GM19395 (cell line): ENCODE results near the gene ANKRD44.
"Not testable (repeated sequence)": the region's sequence is repeated elsewhere in the genome, so short reads cannot be mapped to it uniquely, and the experiment has no call there.

Experiments
- ATAC-seq: cut with Tn5 transposase; IDR thresholded peaks from one replicate; pipeline ENCODE4 v1.9.1; 2021; ENCODE audit warnings: mild to moderate bottlenecking, moderate library complexity; ENCODE audit not compliant: unreplicated experiment

The ANKRD44 gene

DNA sequence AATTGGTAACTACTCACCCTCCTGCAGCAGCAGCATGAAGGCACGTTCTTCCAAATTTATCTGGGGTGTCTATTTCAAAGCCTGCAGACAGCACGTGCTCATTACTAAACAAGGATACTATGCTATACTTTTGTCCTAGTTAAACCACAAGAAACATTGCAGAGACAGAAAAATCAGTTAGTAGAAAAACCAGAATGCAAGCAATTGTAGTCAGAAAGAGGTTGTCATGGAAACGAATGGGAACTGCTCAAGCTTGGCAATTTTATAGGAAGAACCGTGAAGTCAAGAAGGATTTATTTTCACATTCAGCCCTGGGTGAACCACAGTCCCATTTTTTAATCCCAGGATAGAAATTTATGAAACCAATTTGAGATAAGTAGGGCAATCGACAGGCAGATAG is 221.9 kb downstream of the ANKRD44 start:
- no peak for ATAC-seq

DNA sequence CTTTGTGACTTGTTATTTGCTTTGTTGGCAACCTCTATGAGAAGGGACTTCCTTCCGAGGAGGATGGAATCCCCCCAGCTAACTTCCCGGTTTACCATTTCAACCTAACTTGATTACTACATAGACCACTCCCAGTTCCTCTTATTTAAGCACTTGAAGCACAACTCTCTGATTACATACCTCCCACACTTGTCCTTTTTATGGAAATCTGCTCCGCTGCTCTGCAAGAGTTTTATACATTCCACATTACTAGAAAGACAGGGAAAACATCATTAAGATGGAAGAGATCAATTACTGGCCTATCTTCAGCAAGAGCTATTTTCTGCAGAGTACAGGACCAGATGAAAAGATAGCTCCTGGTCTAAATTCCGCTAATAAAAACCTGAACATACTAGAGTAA is 224.1 kb downstream of the ANKRD44 start:
- no peak for ATAC-seq

DNA sequence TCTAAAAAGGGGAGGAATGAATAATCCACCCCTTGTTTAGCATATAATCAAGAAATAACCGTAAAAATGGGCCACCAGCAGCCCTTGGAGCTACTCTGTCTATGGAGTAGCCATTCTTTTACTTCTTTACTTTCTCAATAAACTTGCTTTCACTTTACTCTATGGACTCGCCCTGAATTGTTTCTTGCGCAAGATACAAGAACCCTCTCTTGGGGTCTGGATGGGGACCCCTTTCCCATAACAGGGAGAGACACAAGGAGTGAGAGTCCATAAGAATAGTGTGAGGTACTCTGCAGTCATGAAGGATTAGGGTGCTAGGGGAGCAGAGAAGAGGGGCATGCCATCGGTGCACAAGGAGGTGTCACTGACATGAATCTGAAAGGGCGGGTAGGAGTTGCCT is 224.9 kb downstream of the ANKRD44 start:
- ATAC-seq = no peak

DNA sequence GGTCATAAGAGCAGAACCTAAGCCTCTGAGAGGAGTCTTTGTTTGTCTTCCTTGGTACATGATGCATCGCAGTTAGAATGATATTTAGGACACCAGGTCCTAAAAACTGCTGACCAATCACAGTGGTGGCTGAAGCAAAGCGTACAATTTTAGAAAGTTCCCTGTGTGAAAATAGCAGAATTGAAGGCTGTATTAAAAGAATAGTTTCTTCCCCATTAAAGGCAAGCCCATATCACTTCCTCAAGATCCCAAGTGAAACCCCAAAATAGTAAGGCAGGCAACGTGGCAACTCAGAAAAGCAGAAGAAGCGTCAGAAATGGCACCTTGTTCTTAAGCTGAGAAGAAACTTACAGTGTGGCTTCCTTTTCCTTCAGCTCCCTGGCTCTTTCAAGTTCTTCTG is 229.3 kb downstream of the ANKRD44 start:
- no peak for ATAC-seq

DNA sequence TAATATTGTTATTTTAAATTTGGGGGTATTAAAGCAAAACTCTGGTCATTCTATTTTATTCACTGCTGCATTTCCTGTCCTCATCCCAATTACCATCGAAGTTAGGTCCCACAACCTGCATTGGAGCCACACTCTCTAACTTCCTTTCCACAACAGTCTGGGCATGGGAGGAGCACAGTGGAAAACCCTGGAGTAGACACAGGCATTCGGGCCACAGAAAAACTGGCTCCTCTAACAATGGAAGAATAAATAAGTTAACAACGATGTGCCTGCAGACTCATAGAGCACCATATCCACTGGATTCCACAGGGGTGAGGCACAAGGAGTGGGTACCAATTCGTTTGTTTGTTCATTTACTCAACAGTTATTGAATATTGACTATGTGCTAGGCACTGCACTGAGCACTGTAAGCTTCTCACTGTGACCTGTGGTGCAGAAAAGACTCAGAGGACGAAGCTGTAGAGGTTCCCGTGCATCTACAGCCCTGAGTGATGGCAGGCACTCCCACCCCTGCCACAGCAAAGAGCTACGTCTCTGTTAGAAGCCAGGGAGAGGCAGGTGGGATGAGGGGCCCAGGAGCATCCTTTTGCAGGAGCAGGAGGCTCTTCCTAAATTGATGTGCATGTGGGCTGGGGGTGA is 229.9 kb downstream of the ANKRD44 start:
- ATAC-seq = no peak

DNA sequence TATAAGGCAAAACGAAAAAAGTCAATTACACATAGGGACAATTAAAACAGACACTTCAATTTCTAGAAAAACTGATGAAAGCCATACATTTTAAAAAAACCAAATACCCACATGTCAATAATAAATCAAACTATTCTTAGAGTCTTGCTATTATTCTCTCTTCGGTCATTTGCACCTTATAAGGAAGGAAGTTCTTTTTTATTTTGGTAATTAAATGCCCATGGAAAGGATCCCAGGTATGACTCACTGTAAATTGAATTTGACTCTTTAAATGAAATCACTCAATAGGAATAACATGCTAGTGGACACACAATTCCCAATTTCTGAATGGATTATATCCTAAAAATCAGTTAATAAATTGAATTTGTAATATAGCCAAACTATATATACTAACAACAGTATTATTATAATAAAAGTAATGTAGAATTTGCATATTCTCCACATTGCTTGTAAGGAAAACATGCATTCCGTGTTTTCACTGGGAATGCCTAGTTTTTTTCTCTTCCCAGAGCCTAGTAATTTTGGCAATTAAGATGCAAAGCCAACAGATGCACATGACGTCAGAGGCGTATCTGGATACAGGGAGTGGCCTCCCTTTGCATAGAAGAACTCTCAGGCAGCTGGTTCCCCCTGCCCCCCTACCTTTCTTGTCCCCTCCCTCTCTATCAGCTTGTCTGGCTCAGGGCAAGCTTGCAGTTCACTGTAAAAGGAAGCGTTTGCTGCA is 230.6 kb downstream of the ANKRD44 start:
- no peak for ATAC-seq

DNA sequence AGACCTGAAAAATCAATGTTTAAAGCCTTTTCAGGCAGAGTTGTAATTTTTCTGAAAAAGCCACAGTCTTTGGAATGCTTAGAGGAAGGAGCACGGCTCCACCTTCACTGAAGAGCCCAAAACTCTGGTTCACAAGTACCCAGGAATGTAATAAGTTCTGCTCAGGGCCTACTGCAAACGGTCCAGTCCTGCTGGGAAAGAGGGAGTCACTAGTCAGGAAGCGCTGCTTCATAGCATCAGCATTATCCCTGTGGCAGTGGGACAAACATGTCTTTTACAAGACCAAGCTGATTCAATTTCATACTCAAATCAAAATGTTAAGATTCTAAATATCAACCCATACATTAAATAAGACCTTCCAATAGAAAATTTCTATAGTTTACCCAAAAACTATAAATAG is 231.2 kb downstream of the ANKRD44 start:
- no peak for ATAC-seq

DNA sequence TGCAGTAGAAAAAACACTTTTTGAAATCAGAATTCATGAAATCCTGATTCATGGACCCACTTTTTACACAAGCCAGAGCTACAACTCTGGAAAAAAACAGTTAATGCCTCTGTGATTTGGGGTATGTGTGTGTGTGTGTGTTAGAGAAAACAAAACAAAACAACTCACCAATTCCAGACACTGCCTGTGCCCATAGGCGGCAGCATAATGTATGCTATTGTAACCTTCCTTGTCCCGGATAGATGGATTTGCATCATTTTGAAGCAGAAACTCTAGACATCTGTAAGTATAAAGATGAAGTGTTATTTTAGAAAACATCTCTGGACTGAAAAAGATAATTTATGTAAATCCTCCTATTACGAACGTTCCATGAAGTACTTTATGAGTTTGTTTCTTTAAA is 232.0 kb downstream of the ANKRD44 start:
- no peak for ATAC-seq

DNA sequence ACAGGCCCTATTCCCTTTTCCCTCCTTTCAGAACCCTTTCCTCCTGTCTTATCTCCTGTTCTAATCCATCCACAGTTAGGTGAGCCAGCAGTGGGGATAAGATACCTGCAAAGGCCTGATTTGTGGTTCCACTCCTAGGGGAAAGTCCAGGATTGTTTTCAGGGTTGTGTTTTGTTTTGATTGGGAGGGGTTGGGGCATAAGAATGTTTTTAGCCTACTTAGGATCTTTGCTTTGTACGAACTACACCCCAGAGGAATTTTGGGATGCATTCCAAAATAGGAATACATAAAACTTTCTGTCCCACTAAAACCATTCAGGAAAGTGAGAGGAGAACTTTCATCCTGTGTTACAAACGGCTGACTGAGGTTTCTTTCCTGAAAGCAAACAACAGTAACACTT is 233.2 kb downstream of the ANKRD44 start:
- no peak for ATAC-seq

DNA sequence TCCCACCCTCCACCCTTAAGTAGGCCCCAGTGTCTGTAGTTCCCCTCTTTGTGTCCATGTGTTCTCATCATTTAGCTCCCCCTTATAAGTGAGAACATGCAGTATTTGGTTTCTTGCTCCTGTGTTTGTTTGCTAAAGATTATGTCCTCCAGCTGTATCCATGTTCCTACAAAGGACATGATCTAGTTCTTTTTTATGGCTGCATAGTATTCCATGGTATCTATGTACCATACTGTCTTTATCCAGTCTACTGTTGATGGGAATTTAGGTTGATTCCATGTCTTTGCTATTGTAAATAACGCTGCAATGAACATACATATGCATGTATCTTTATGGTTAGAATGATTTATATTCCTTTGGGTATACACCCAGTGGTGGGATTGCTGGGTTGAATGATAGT is 233.9 kb downstream of the ANKRD44 start:
- no peak for ATAC-seq

DNA sequence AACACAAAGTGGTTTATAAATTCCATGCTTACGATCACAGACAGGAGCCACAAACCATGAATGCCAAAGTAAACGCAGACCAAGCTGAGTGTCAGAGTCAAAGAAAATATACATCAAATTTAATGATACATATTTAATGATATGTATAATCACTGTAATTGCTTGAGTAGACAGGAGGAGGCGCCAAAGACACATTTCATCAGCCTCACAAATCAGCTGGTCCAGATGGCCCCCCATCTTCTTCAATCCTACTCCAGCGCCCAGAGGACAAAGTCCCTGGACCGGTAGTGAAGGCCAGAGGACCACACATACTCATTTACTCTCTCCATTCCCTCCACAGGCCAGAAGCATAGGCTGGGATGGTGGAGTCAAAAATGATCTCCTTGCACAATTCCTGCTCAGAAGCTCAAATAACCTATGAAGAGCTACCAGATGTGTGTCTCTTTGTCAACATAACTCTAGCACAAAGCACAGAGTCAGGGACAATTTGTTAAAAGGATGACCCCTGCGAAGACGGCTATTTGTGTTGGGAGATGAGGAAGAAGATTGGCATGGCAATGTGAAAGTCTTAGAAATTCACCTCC is 234.7 kb downstream of the ANKRD44 start:
- no peak for ATAC-seq

DNA sequence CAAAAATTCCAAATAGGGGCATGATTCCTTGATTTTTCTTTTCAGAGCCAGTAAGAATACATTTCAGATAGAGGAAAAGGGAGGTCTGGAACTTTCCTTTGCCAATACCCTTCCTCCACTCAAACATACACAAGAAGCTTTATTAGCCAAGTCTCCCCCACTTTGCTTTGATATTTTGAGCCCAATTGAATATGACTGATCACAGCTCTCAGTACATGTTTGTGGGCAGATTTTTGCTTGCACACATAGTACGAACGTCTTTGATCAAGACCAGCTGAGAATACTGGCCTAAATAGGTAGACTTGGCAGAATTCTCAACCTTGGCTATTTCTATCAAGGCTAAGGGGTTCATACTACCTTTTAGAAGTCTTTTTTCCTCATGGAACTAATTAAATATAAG is 235.3 kb downstream of the ANKRD44 start:
- ATAC-seq = no peak

DNA sequence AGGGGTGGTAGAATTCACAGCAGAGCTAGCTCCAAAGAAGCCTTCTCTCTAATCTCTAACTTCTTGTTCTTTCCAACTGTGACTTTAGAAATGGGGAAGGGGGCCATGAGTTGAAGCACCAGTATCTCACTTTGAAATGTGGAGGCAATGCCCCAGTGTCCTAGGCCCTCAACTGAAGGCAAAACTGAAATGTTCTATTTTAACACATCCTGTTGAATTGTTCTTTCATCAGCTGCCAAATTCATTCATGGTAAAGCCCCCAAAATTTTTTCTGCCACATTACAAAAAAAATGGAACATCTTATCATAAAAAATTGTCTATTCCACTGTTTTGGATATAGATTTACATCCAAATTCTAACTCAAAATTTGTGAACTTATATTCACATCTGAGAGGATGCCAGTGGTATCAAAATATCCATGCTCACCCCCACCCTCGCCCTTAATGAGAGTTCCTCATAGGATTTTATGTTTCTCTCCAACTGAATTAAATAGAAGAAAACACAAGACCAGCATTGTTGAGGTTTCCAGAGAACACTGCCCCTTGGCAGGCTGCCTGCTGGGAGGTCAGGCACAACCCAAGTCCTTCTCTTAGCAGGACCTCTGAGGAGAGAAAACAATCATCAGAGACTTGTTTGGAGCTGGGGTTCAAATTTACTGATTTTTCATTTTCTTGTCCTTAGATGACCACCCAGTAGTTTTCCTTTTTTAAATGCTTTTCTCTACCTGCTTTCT is 236.7 kb downstream of the ANKRD44 start:
- ATAC-seq = no peak

DNA sequence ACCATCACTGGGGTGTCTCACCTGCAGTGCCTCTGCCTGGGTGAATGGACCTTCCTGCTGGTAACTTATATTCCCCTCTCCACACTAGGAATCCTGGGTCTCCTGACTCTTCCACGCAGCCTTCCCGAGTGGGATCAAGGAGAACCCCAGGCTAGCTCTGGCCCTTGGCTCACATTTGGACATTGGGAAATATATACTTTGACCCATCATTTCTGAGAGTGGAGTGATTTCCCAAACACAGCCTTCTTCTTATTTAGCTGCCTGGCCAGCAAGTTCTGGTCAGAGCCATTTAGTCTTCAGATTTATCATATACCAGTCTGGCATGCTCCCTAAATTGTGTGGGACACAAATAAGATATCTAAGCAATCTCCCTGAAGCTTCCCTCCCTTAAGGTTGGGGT is 237.3 kb downstream of the ANKRD44 start:
- no peak for ATAC-seq

DNA sequence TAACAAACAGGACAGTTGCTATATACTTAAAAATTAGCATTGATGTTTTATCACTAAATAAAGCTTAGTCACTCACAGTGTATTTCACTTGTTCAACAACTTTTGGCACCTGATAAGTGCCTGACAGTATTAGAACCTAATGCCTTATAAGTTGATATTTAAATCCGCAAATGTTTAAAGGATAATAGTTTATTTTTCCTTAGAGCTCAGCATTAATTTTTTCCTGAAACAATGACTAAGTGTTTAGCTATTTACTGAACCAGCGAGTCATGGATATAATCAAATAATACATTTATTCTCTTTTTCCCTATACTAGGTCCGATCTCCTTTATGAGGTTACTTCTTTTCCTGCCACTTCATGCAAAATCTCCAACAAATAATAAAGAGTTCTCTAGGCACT is 238.0 kb downstream of the ANKRD44 start:
- ATAC-seq = no peak

DNA sequence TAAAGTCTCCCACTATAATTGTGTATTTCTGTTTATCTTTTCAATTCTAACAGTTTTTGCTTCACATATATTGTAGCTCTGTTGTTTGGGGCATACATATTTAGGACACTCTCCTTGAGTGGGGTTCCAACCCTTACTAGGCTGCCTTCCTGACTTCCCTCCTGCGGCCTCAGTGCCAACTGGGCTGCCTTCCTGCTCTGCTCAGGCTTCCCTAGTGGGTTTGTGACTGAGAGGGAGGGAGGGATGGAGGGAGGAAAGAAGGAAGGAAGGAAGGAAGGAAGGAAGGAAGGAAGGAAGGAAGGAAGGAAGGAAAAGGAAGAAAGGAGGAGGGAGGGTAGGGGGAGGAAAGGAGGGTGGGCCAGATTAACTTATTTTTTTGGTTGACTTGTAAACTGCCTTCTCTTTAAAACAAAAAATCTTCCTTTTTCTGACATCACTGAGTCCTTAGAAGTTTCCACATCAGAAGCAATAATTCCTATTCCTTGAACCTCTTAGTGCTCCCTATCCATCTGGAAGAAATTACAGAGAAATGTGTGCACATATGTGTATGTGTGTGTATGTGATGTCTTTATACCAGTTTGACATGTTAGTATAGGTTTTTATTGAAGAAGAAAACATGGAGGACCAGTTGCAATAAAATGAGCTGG is 238.7 kb downstream of the ANKRD44 start:
- no peak for ATAC-seq

DNA sequence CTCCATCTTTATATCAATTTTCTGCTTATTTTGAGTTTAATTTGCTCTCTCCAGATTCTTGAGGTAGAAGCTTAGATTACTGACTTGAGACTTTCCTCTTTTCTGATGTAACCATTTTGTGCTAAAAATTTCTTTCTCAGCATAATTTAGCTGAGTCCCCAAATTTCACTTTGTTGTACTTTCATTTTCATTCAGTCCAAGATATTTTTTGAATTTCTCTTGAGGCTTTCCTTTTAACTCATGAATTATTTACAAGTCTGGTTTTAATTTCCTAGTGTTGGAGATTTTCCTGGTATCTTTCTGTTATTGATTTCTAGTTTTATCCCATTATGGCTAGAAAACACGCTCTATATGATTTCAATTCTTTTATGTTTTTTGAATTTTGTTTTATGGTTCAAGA is 239.4 kb downstream of the ANKRD44 start:
- no peak for ATAC-seq

DNA sequence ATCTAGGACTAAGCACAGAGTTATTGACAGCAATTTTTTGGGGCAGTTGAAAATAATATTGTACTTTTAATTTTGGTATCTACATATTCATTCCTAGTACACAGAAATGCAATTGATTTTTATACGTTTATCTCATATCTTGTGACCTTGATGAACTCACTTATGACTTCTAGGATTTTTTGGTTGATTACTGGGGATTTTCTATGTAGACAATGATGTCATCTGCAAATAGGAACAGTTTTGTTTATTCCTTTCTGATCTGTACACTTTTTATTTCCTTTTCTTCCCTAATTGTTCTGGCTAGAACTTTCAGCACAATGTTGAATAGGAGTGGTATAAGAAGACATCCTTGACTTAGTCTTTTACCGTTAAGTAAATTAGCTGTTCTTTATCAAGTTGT is 240.6 kb downstream of the ANKRD44 start:
- ATAC-seq = no peak

DNA sequence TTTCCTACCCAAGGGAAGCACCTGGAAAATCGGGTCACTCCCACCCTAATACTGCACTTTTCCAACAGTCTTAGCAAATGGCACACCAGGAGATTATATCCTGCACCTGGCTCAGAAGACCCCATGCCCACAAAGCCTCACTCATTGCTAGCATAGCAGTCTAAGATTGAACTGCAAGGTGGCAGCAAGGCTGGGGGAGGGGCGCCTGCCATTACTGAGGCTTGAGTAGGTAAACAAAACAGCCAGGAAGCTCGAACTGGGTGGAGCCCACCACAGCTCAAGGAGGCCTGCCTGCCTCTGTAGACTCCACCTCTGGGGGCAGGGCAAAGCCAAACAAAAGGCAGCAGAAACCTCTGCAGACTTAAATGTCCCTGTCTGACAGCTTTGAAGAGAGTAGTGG is 248.0 kb downstream of the ANKRD44 start:
- ATAC-seq = not testable (repeated sequence)

DNA sequence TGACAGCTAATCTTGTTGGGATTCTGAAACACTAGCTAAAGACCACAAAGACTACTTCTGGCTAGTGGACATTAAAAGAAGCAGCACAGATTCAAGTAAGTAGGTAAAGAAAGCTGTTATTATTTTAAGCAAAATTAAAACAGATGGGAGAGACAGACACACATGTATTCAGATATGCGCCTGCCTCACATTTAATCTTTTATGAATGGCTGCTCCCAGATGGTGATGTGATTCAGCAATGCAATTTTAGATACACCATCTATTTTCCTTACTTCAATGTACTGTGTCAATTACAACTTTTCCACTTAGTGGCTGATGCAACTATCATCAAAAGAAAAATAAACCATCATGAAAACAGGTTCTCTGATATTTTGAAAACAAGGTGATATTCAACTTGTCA is 251.1 kb downstream of the ANKRD44 start:
- ATAC-seq = no peak

DNA sequence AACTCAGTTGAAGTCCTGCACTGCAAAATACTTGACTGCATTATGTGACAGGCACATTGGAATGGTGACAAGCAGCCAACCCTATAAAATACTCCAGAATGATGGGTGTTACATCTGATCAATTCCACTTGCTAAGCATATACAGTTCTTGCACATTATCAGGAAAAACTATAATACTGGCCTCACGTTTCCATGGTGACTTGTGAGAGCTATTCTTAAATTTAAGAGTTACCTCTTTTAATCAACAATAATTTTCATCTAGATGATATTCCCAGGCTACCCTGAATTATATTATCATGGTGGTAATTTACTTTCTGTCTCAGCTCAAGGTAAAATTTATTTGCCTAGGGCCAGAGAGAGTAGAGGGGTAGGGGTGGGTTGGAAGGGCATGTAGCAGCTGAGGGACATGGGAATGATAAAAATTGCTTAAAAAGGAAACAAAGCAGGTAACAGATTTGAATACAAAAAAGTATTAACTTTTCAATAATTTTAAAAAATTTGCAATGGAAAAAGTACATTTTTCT is 251.7 kb downstream of the ANKRD44 start:
- ATAC-seq = no peak
